NB4 (cell line): ENCODE results near the gene MFN2.
"Not testable (repeated sequence)": the region's sequence is repeated elsewhere in the genome, so short reads cannot be mapped to it uniquely, and the experiment has no call there.

Experiments used
- POLR2A ChIP-seq: IDR thresholded peaks from 2 replicates; pipeline ENCODE4 v1.6.1; 2011; ENCODE audit warnings: mild to moderate bottlenecking; ENCODE audit not compliant: insufficient read length; ENCODE audit errors: extremely low read depth
- TF ChIP-seq, protein P1 (sequence below): IDR thresholded peaks from one replicate; pipeline ENCODE4 v1.5.1; 2012; ENCODE audit warnings: low read depth, low read length
- TF ChIP-seq, protein P2 (sequence below): IDR thresholded peaks from 2 replicates; pipeline ENCODE4 v1.6.1; 2011; ENCODE audit warnings: low read depth, low read length

GRCh38 chr1:11935733-11936132, 44.5 kb upstream of the MFN2 start:
- TF ChIP-seq, protein P1, sequence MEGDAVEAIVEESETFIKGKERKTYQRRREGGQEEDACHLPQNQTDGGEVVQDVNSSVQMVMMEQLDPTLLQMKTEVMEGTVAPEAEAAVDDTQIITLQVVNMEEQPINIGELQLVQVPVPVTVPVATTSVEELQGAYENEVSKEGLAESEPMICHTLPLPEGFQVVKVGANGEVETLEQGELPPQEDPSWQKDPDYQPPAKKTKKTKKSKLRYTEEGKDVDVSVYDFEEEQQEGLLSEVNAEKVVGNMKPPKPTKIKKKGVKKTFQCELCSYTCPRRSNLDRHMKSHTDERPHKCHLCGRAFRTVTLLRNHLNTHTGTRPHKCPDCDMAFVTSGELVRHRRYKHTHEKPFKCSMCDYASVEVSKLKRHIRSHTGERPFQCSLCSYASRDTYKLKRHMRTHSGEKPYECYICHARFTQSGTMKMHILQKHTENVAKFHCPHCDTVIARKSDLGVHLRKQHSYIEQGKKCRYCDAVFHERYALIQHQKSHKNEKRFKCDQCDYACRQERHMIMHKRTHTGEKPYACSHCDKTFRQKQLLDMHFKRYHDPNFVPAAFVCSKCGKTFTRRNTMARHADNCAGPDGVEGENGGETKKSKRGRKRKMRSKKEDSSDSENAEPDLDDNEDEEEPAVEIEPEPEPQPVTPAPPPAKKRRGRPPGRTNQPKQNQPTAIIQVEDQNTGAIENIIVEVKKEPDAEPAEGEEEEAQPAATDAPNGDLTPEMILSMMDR, result not testable (repeated sequence)
- not testable (repeated sequence) for TF ChIP-seq POLR2A
- TF ChIP-seq, protein P2, sequence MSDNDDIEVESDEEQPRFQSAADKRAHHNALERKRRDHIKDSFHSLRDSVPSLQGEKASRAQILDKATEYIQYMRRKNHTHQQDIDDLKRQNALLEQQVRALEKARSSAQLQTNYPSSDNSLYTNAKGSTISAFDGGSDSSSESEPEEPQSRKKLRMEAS, result not testable (repeated sequence)
